T-helper 1 cell treated with Interleukin-12 subunit alpha and Interleukin-12 subunit beta and Interleukin-4 antibody, amounts not matched to agents 30 ng/mL and 1 ng/mL, for 36 hours (primary cell): ENCODE data around the gene NUDT16L1. TPM values are rescaled to one million over a fixed set of nuclear protein-coding genes. Genes with fewer than 3 reads are reported as not detected.

Experiments used
- intact Hi-C: fragments of 100-400 bp; cut with micrococcal nuclease; formaldehyde crosslinking; loops from one replicate; pipeline ENCODE4 v1.15.1; 2024
- total RNA-seq: library from RNA; stranded (reverse); gene quantifications from 2 replicates; pipeline ENCODE4 v1.2.3, GENCODE V29; 2022

Gene NUDT16L1
- total RNA-seq, 1 donor from 2014 or later = 45.3 TPM

- intact Hi-C loops = no loop called here
Measured at GRCh38 chr16:4681471-4682083, 11.8 kb upstream of the NUDT16L1 start.

- intact Hi-C loops = no loop called here
Measured at GRCh38 chr16:4682084-4682591, 11.2 kb upstream of the NUDT16L1 start.

- intact Hi-C loops = no loop called here
Measured at GRCh38 chr16:4682616-4683254, 10.6 kb upstream of the NUDT16L1 start.

- intact Hi-C loops = no loop called here
Measured at GRCh38 chr16:4683255-4684057, 9.9 kb upstream of the NUDT16L1 start.

- intact Hi-C loops = no loop called here
Measured at GRCh38 chr16:4684058-4684715, 9.2 kb upstream of the NUDT16L1 start.

GRCh38 chr16:4684763-4685162 lies 8.6 kb upstream of the NUDT16L1 start:
- intact Hi-C loops = no loop called here

GRCh38 chr16:4685292-4685691 lies 8.1 kb upstream of the NUDT16L1 start:
- intact Hi-C loops = no loop called here

- intact Hi-C loops = no loop called here
Measured at GRCh38 chr16:4685776-4686496, 7.4 kb upstream of the NUDT16L1 start.

GRCh38 chr16:4686497-4687210 lies 6.7 kb upstream of the NUDT16L1 start:
- intact Hi-C loops = no loop called here

- intact Hi-C loops = no loop called here
Measured at GRCh38 chr16:4687416-4687815, 5.9 kb upstream of the NUDT16L1 start.

GRCh38 chr16:4687946-4688673 lies 5.3 kb upstream of the NUDT16L1 start:
- intact Hi-C loops = no loop called here

- intact Hi-C loops = no loop called here
Measured at GRCh38 chr16:4688674-4689045, 4.7 kb upstream of the NUDT16L1 start.

GRCh38 chr16:4689091-4689671 lies 4.2 kb upstream of the NUDT16L1 start:
- intact Hi-C loops = no loop called here

GRCh38 chr16:4689864-4690704 lies 3.3 kb upstream of the NUDT16L1 start:
- intact Hi-C loops = loop anchor here (5.0 kb wide), 1 partner anchor 407 kb away; the partner anchor contains the start of gene EEF2KMT

GRCh38 chr16:4690946-4691665 lies 2.3 kb upstream of the NUDT16L1 start:
- intact Hi-C loops = loop anchor here (5.0 kb wide), 1 partner anchor 406 kb away; the partner anchor contains the start of gene EEF2KMT

- intact Hi-C loops = loop anchor here (2.0 to 5.0 kb wide), 2 partner anchors 267 to 405 kb away; partner anchors contain the start of genes EEF2KMT and SEC14L5
Measured at GRCh38 chr16:4691666-4692412, 1.5 kb upstream of the NUDT16L1 start.
